ENCODE measurements around the gene NDUFS4. TPM values are rescaled to one million over a fixed set of nuclear protein-coding genes. Genes with fewer than 3 reads are reported as not detected.

Gene NDUFS4
- total RNA-seq, 1 donor from 2014 or later: 92.4 TPM

DNA sequence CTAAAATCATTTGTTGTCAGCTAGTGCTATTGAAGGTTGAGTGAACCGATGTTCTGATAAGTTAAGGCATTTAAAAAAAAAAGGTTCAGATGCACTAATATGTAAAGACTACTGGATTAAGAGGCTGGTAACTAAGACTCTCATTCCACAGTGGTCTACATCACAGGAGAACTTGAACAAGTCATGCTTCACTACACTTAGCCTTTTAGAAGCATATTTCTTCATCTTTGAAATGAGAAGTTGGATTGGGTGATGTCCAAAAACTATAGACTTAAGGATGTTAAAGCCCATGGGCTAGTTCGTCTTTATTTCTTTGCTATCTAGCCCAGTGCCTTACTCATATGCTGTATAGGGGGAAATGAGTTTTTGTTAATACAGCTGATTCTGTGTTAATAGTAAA is 107.2 kb downstream of the NDUFS4 start:
- Mint-ChIP-seq H3K36me3 (ENCODE audit: low read depth, unreplicated experiment) (peaks cover 8% of the 10 kb centered on the region), H3K27ac (ENCODE audit: unreplicated experiment) (no peak overlapping the region), H3K27me3 (ENCODE audit: low read depth, unreplicated experiment) (no peaks in the 10 kb centered on the region), H3K4me3 (ENCODE audit: unreplicated experiment) (no peak overlapping the region), H3K9me3 (ENCODE audit: unreplicated experiment) (peaks cover 6% of the 10 kb centered on the region), H3K4me1 (ENCODE audit: low read depth, unreplicated experiment) (no peaks in the 10 kb centered on the region)
- Histone ChIP-seq H3K27me3 (ENCODE audit: insufficient read depth, low read length) (no peaks in the 10 kb centered on the region), H3K4me3 (ENCODE audit: insufficient read depth, low read depth, low read length) (no peak overlapping the region), H3K36me3 (ENCODE audit: insufficient read depth, low read length) (no peaks in the 10 kb centered on the region), H3K4me2 (ENCODE audit: low read length) (no peak overlapping the region), H3K9me3 (ENCODE audit: insufficient read depth, low read depth, low read length) (no peaks in the 10 kb centered on the region), H3K27ac (ENCODE audit: low read depth, low read length) (no peak overlapping the region), H2AFZ (ENCODE audit: low read depth, low read length) (no peak overlapping the region), H4K20me1 (ENCODE audit: insufficient read depth, low read length) (no peaks in the 10 kb centered on the region), H3K79me2 (ENCODE audit: insufficient read depth, low read length) (no peaks in the 10 kb centered on the region), H3K9ac (ENCODE audit: low read length) (no peak overlapping the region), H3K4me1 (ENCODE audit: insufficient read depth, low read length) (no peaks in the 10 kb centered on the region)
- no peak for DNase-seq (ENCODE audit: low read depth)
- FAIRE-seq: no peak
- TF ChIP-seq EZH2 (IDR thresholded peaks at IDR 0.05; ENCODE audit: insufficient read depth, low read length): no peak
- TF ChIP-seq, protein P1, sequence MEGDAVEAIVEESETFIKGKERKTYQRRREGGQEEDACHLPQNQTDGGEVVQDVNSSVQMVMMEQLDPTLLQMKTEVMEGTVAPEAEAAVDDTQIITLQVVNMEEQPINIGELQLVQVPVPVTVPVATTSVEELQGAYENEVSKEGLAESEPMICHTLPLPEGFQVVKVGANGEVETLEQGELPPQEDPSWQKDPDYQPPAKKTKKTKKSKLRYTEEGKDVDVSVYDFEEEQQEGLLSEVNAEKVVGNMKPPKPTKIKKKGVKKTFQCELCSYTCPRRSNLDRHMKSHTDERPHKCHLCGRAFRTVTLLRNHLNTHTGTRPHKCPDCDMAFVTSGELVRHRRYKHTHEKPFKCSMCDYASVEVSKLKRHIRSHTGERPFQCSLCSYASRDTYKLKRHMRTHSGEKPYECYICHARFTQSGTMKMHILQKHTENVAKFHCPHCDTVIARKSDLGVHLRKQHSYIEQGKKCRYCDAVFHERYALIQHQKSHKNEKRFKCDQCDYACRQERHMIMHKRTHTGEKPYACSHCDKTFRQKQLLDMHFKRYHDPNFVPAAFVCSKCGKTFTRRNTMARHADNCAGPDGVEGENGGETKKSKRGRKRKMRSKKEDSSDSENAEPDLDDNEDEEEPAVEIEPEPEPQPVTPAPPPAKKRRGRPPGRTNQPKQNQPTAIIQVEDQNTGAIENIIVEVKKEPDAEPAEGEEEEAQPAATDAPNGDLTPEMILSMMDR (IDR thresholded peaks at IDR 0.05; ENCODE audit: insufficient read depth, low read depth, low read length): no peak

DNA sequence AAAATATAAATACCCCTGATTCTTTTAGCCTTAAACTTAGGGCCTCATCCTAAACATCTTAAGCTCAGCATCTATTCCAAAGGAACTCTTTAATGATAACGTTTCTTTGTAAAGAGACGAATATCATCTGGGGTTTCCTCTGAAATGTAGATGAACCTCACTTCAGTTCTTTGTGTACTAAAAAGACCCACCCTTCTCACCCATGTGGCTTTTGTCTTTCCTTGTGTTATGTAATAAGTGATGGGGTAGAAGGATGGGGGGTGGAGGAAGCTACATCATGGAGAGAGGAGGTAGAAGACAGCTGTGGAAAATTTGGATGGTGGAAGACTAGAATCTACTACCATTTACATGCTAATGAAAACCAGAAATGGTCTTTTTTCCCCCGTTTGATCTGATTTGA is 111.0 kb downstream of the NDUFS4 start:
- no peaks in the 10 kb centered on the region for H3K4me1 Mint-ChIP-seq (ENCODE audit: low read depth, unreplicated experiment)
- FAIRE-seq: no peak
- no peak overlapping the region for H3K4me3 ChIP-seq (ENCODE audit: insufficient read depth, low read depth, low read length)
- no peaks in the 10 kb centered on the region for H3K79me2 ChIP-seq (ENCODE audit: insufficient read depth, low read length)
- no peaks in the 10 kb centered on the region for H3K9me3 ChIP-seq (ENCODE audit: insufficient read depth, low read depth, low read length)
- no peak overlapping the region for H2AFZ ChIP-seq (ENCODE audit: low read depth, low read length)
- no peaks in the 10 kb centered on the region for H3K27me3 ChIP-seq (ENCODE audit: insufficient read depth, low read length)
- no peaks in the 10 kb centered on the region for H3K4me1 ChIP-seq (ENCODE audit: insufficient read depth, low read length)
- H3K27ac Mint-ChIP-seq (ENCODE audit: unreplicated experiment): no peak overlapping the region
- H3K36me3 Mint-ChIP-seq (ENCODE audit: low read depth, unreplicated experiment): peaks cover 2% of the 10 kb centered on the region
- no peak for DNase-seq (ENCODE audit: low read depth)
- H3K4me3 Mint-ChIP-seq (ENCODE audit: unreplicated experiment): no peak overlapping the region
- no peaks in the 10 kb centered on the region for H3K27me3 Mint-ChIP-seq (ENCODE audit: low read depth, unreplicated experiment)
- H3K36me3 ChIP-seq (ENCODE audit: insufficient read depth, low read length): no peaks in the 10 kb centered on the region
- H3K9ac ChIP-seq (ENCODE audit: low read length): no peak overlapping the region
- H3K9me3 Mint-ChIP-seq (ENCODE audit: unreplicated experiment): no peaks in the 10 kb centered on the region
- no peak overlapping the region for H3K4me2 ChIP-seq (ENCODE audit: low read length)
- TF ChIP-seq, protein P1 (IDR thresholded peaks at IDR 0.05; ENCODE audit: insufficient read depth, low read depth, low read length): no peak
- no peak for TF ChIP-seq EZH2 (IDR thresholded peaks at IDR 0.05; ENCODE audit: insufficient read depth, low read length)
- no peaks in the 10 kb centered on the region for H4K20me1 ChIP-seq (ENCODE audit: insufficient read depth, low read length)
- H3K27ac ChIP-seq (ENCODE audit: low read depth, low read length): no peak overlapping the region

DNA sequence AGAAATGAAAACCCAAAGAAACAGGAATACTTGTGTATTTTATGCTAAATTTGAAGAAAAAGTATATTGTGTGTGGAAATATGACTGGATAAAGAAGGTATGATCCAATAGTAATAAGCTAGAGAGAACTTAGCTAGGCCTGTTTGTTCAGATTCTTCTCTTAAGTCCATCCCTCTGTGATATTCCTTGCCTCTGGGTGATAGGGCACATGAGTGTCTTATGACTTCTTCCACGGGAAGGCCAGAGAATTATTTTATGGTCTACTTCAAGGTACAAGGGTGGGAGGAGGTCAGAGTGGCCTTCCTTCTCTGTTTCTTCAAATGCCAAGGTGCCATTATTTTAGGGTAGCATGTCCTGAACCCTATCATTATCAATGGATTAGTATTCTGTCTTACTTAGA is 113.7 kb downstream of the NDUFS4 start:
- no peaks in the 10 kb centered on the region for H3K27me3 Mint-ChIP-seq (ENCODE audit: low read depth, unreplicated experiment)
- H3K9me3 ChIP-seq (ENCODE audit: insufficient read depth, low read depth, low read length): no peaks in the 10 kb centered on the region
- no peaks in the 10 kb centered on the region for H3K4me1 ChIP-seq (ENCODE audit: insufficient read depth, low read length)
- no peak overlapping the region for H3K4me2 ChIP-seq (ENCODE audit: low read length)
- FAIRE-seq (no peak), DNase-seq (ENCODE audit: low read depth) (no peak)
- no peaks in the 10 kb centered on the region for H3K9me3 Mint-ChIP-seq (ENCODE audit: unreplicated experiment)
- H3K4me3 Mint-ChIP-seq (ENCODE audit: unreplicated experiment): no peak overlapping the region
- no peak overlapping the region for H3K27ac ChIP-seq (ENCODE audit: low read depth, low read length)
- H3K27ac Mint-ChIP-seq (ENCODE audit: unreplicated experiment): no peak overlapping the region
- no peaks in the 10 kb centered on the region for H3K27me3 ChIP-seq (ENCODE audit: insufficient read depth, low read length)
- H3K4me1 Mint-ChIP-seq (ENCODE audit: low read depth, unreplicated experiment): no peaks in the 10 kb centered on the region
- H2AFZ ChIP-seq (ENCODE audit: low read depth, low read length): no peak overlapping the region
- no peak overlapping the region for H3K4me3 ChIP-seq (ENCODE audit: insufficient read depth, low read depth, low read length)
- H3K9ac ChIP-seq (ENCODE audit: low read length): no peak overlapping the region
- TF ChIP-seq, protein P1 (IDR thresholded peaks at IDR 0.05; ENCODE audit: insufficient read depth, low read depth, low read length): no peak
- TF ChIP-seq EZH2 (IDR thresholded peaks at IDR 0.05; ENCODE audit: insufficient read depth, low read length): no peak
- no peaks in the 10 kb centered on the region for H3K36me3 ChIP-seq (ENCODE audit: insufficient read depth, low read length)
- H3K79me2 ChIP-seq (ENCODE audit: insufficient read depth, low read length): no peaks in the 10 kb centered on the region
- no peaks in the 10 kb centered on the region for H4K20me1 ChIP-seq (ENCODE audit: insufficient read depth, low read length)
- H3K36me3 Mint-ChIP-seq (ENCODE audit: low read depth, unreplicated experiment): peaks cover 2% of the 10 kb centered on the region

All from astrocyte (in vitro differentiated cells and primary cell).